NK-92 (cell line): ENCODE measurements around the gene MYO15A.

Experiments used
- DNase-seq: peaks from one replicate; lab custom pipeline; 2025; ENCODE audit not compliant: unreplicated experiment; lab: John Stamatoyannopoulos, UW

The MYO15A gene

GRCh38 chr17:18182978-18183333 lies 74.4 kb downstream of the MYO15A start:
- no peak for DNase-seq

DNA sequence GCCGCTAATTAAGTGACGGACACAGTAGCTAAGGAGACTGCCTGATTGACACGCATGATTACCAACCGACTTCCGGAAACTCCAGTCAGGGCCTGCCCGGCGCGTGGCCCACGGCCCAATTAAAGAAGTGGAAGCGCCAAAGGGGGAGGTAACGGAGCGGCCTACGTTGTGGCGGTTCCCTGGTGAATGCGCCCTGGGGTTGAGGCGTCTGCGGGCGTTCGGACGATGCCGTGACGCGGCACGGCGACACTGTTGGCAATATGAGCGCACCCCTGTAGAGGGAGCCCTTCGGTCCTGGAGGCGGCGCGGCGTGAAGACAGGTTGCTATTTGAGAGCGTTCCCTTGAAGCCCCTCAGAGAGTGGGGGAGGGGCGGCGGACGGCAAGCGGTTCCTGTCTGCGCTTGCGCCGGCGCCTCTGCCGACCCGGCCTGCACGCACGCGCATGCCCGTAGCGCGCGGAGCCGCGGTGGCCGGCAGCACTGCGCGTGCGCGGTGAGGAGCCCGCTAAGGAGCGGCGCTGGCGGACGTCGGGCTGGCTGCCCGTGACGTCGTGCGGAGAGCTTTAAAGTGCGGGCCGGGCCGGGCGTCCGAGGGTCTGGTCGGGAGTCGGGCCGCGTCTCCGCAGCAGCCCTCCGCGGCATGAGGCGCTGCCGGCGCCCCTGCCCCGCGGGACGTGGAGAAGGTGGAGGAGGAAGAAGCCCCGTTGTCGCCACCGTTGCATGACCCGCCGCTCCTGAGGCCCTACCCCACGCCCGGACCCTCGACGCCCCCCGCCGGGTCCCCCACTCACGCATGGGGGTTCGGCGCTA lies 75.0 kb downstream of the MYO15A start, which contains the start of gene ALKBH5:
Gene ALKBH5 (plus strand): TSS at position 495 of the 809 bp plus-strand sequence. CDS start 416 bp downstream, outside the sequence.
- peak; percentile 97 for DNase-seq

- DNase-seq: no peak
These were observed 75.8 kb downstream of the MYO15A start for GRCh38 chr17:18184143-18185031.

GRCh38 chr17:18185391-18185790 lies 76.8 kb downstream of the MYO15A start:
- DNase-seq: no peak

DNA sequence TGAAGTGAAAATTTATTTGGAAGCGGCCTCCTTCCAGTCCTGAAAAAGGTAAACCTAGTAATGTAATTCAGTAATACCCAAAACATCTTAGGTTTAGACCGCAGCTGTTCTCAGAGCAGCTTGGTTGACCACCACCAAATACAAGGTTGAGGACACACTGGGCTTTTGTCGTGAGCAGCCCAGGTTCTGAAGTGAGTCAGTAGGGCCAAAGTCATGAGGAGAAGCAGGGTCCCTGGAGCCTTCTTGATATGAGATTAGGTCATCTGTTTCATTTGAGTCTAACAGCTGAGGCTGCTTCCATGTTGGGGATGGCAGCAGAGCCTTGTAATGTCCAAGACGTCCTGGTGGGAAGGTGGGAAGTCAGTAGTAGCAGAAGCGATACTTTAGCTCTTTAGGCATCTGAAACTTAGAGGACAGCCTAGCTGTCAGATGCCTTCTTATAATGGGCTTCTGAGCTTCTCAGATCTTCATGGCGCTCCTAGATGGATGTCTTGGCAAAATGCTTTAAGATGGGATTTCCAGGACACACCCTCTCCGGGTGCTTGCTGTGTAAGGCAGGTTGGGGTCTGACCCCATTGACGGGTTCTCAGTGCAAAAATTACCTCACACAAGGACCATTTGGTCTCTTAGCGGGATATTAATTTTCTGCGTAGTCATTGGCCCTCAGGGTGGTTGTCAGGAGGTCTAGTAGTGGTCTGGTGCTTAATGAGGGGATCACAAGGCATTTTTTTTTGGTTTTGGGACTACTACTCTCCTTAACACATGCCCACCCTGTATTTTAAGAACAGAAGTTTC lies 77.5 kb downstream of the MYO15A start:
- DNase-seq: no peak

GRCh38 chr17:18186627-18186982 lies 78.0 kb downstream of the MYO15A start:
- DNase-seq: no peak

DNA sequence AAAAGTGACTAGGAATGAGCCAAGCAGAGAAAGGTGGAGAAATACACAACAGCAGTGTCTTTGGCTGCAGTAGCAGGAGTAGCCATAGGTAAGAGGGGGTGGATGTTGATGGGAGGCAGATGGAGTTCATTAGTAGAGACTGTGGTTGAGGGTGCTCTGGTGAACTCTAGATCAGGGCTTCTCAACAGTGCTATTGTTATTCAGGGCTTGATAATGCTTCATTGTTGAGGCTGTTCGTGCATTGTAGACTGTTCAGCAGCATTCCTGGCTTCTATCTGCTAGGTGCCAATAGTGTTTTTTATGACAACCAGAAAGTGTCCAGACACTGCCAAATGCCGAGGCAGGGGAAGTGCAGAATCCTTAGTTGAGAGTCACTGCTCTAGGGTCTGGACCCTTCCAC lies 78.7 kb downstream of the MYO15A start:
- no peak for DNase-seq

DNA sequence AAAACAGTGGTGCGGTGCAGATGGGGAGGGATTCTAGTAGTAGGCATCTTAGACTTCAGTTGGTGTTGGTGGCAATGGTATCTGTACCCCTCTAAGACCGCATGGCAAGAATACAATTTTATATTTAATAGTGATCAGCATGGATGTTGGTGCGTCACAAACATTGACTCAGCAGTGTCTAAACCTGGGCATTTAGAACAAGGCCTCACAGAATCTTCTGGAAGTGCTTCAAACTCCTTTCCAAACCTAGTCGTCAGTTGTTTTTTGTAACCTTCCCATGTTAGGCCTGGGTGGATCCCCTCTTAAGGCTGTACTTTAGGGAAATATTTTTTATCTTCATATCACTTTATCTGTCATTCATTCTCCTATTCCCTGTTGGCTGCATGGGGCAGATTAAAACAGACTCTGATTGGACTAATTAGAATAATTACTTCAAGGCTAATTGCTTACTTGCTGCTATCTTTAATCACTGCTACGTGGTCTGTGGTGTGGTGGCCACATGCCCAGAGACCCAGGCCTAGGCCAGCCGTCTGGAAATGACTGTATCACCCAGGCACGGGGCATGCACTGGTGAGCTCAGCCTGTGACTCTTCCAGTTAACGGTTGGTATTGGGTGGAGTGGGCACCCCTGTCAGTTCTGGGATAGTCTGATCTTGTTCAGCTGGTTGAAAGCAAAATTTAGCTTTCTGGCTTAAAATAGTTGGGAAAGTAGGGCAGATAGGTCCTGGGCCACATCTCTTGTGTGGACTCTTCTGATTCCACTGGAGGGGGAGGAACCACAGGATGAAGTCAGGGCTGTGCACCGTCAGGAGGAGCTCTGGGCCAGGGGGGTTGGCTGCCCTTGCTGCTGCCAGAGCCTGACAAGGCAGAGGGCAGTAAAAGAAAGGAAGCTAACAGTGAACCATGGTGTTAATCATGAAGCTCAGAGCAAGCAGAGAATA lies 79.5 kb downstream of the MYO15A start:
- no peak for DNase-seq

- no peak for DNase-seq
These were observed 82.2 kb downstream of the MYO15A start for GRCh38 chr17:18190628-18191235.

DNA sequence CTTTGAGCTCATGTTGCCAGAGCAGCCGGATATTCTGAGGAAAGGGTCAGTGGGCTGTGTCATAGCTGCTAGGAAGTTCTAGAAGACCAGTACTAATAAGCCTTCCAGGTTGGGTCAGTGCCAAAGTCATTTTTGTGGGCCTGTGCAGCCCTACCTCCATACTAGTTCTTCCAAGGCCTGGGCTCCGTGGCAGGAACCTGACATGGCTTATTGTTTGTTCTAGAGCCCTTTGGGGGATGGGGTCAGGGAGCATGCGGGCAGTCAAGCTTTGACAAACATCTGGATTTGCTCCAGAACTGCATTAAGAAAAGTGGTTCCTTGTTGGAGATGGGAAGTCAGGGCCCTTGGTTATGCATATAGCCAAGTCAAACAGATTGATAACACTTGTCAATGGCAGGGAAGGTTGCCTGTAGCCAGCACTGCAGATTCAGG lies 82.7 kb downstream of the MYO15A start:
- no peak for DNase-seq

- no peak for DNase-seq
These were observed 83.4 kb downstream of the MYO15A start for GRCh38 chr17:18191967-18192366.

DNA sequence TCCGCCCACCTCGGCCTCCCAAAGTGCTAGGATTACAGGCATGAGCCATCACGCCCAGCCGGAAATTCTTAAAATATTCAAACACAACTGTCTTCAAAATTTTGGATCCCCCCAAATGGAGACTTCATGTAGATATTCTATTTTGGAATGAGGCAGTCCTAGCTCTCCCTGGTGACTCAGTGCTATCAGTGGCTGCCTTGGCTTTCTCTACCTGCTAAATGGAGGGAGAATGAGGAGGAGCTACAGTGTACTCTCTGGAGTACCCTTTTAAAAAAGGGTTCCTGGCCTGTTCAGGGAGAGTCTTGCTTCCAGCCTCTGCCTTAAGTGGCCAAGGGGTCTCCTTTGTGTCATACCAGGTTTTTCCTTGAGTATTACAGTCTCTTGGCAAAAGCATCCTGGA lies 85.8 kb downstream of the MYO15A start:
- DNase-seq: no peak

DNA sequence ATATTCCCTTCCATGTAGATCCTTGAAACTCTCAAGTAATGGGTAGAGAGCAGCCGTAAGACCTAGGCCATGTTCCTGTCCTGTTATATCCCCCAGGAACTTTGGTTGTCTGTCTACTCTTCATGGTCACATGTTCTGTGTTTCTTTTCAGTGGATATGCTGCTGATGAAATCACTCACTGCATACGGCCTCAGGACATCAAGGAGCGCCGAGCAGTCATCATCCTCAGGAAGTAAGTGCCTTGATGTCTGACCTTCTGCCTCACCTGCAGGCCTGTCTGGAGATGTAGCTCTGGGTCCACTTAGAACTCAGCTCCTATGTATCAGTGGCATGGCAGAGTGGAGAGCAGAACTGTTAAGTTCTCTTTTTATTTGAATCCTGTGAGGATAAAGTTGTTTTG lies 86.2 kb downstream of the MYO15A start:
- DNase-seq: no peak

DNA sequence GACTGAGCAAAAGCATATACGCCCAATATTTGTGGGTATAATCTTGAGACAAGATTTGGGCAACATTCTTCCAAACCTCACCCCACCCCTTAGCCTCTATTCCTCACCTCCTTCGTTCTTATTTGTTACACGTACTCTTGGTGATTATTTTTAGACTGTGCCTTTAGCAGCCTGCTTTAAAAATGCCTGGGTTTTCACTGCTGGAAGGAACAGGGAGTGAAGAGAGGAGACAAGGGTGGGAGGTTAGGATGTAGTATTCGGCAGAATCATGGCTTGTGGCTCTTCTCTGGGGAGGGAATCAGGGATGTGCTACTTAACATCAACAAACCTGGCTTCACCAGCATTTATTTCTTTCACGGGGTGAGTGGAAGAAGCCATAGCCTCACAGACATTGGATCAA lies 86.7 kb downstream of the MYO15A start:
- no peak for DNase-seq

DNA sequence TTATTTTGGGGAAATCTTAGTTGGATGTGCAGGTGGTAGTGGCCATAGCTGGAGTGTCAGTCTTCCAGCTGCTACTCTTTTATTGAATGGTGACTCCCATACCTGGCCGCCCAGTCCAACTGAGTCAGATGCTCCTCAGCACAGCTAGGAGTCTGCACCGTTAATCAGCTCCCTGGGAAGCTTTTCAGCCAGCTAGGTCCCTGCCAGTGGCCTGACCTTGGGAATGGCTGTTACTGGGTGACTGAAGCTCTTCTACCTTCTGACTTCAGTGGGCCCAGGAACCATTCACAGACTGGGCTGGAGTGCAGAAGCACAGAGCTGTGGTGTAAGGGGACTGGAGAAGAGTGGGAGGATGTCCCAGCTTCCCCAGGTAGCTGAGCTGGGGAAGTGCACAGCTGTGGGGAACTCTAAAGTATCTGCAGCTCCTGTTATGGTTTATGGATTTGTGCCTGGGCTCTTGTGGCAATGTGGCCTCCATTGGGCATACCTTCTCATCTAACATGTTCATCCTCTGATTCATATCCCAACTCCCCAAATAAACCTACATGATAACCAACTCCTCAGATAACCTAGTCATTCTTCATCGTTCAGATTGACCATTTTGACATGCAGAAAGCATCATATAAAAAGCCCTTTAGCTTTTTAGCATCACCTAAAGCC lies 89.1 kb downstream of the MYO15A start:
- DNase-seq: no peak

DNA sequence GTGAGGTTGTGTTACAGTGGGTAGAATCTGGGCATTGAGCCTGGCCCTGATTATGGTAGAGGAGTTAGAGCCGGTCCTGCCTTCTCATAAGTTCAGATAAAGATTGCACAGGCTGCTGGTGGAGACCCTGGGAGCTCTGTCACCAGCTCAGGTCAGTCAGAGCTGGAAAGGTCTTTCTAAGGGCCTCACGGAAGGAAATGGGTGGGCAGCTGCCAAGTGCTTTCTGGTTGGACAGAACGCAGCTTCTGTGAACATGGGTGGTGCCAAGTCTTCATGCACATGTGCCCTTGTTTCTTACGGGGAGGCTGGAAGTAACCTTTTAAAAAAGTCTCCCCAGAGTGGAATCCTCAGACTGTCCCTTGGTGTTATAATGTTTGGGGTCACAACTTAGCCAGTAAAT lies 90.0 kb downstream of the MYO15A start:
- no peak for DNase-seq

GRCh38 chr17:18201108-18201507 lies 92.6 kb downstream of the MYO15A start:
- DNase-seq: no peak

DNA sequence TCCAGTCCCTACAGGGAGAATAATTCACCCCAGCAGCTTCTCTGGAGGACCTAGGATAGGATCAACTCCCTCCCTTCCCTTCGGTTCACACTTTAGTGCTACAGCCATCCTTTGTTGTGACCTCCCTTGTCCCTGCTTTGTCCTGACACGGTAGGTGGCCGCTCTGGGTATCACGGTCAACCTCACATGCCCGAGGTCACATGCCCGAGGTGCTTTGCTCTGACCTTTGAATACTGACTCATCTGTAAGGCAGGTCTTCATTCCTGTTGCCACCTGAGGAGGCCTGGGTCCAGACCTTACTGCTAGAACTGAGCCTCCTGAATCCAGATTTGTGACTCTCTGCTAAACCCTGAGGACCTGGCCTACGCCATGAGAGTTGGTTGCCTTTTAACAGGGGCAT lies 94.8 kb downstream of the MYO15A start:
- DNase-seq: no peak

GRCh38 chr17:18205861-18206260 lies 97.3 kb downstream of the MYO15A start:
- no peak for DNase-seq
